Body of pancreas (tissue), 4 donors: ENCODE data around the gene SOHLH1. TPM values are rescaled to one million over a fixed set of nuclear protein-coding genes. Genes with fewer than 3 reads are reported as not detected.

Experiments used
- ATAC-seq: fragments of 150-250 bp; one replicate; pipeline ENCODE4 v1.9.1; 2016
- DNase-seq, 4 donors: peaks; one replicate each; pipeline ENCODE4 v3.0.0-alpha.2; 2019
- H3K27ac ChIP-seq, 4 donors: fragments of 200-600 bp; sonication (generic); 1 replicate in 3 of 4; 2 replicates in 1 of 4; pipeline versions ENCODE4 v1.5.1 to v1.6.1; 2016 to 2019; ENCODE audit warnings: mild to moderate bottlenecking in 1 of 4, mixed read lengths in 1 of 4, moderate library complexity in 1 of 4
- H3K27me3 ChIP-seq, 2 donors: fragments of 200-600 bp; sonication (generic); one replicate each; pipeline ENCODE4 v1.6.0; 2016; ENCODE audit warnings: mild to moderate bottlenecking in 1 of 2
- H3K36me3 ChIP-seq, 2 donors: fragments of 200-600 bp; sonication (generic); replicated peaks in 1 of 2; 2 replicates each; pipeline ENCODE4 v1.5.1; 2016; ENCODE audit warnings: low read depth in 2 of 2; ENCODE audit not compliant: insufficient read depth in 1 of 2
- H3K4me1 ChIP-seq: fragments of 200-600 bp; sonication (generic); one replicate; pipeline ENCODE4 v1.6.0; 2016
- H3K4me3 ChIP-seq, 2 donors: fragments of 200-600 bp; sonication (generic); 1 replicate in 1 of 2; 2 replicates in 1 of 2; pipeline ENCODE4 v1.5.1; 2016 to 2019
- H3K9me3 ChIP-seq, 3 donors: fragments of 200-600 bp; sonication (generic); 1 replicate in 2 of 3; 2 replicates in 1 of 3; pipeline ENCODE4 v1.5.1; 2016
- CTCF ChIP-seq, 7 experiments: fragments of 450-650 bp in 4 of 7; fragments of 200-600 bp in 3 of 7; sonication (generic) in 3 of 7; IDR thresholded peaks; one replicate each; pipeline ENCODE4 v1.5.1; 2016 to 2019; ENCODE audit warnings: antibody characterized with exemption in 7 of 7
- POLR2A ChIP-seq, 3 donors: fragments of 450-650 bp; IDR thresholded peaks; one replicate each; pipeline ENCODE4 v1.6.1; 2016; ENCODE audit warnings: antibody characterized with exemption in 3 of 3, mild to moderate bottlenecking in 2 of 3
- WGBS, 2 donors: methylation state at CpG; one replicate each; pipeline ENCODE4 v1.1.5; 2017; 5-methylcytosine and 5-hydroxymethylcytosine counted together
- intact Hi-C: fragments of 100-400 bp; cut with DNase I; formaldehyde crosslinking; loops from one replicate; pipeline ENCODE4 v1.15.1; 2023
- total RNA-seq, 2 donors: library from RNA; depleted of rRNA; stranded (reverse); fragments of >200 nt; gene quantifications; one replicate each; pipeline ENCODE4 v1.1.0, GENCODE V29; 2016

The SOHLH1 gene
- total RNA-seq, 2 donors from 2014 or later = not detected

- no peak for TF ChIP-seq CTCF (IDR thresholded peaks at IDR 0.05)
- TF ChIP-seq POLR2A (IDR thresholded peaks at IDR 0.05) = no peak
- Histone ChIP-seq H3K4me3 (no peak overlapping the region), H3K27ac (no peak overlapping the region), H3K27me3 (peaks cover 0 to 8% of the 10 kb centered on the region in 2 donors), H3K4me1 (peaks cover 9% of the 10 kb centered on the region), H3K9me3 (no peaks in the 10 kb centered on the region), H3K36me3 (no peaks in the 10 kb centered on the region)
- 51% methylated on average over 16 of the region's 19 CpGs; no CpG with 5 or more reads in 1 of the 2 donors for WGBS, 2 donors
- intact Hi-C loops = no loop called here
- ATAC-seq (no peak), DNase-seq (no peak)
Observed at GRCh38 chr9:135698767-135699166, 514 bp downstream of the SOHLH1 start.

- TF ChIP-seq POLR2A (IDR thresholded peaks at IDR 0.05) (no peak), CTCF (IDR thresholded peaks at IDR 0.05) (no peak)
- H3K4me3 ChIP-seq = no peak overlapping the region
- H3K4me1 ChIP-seq = peaks cover 9% of the 10 kb centered on the region
- no peaks in the 10 kb centered on the region for H3K36me3 ChIP-seq
- no peak for ATAC-seq
- H3K9me3 ChIP-seq = no peaks in the 10 kb centered on the region
- DNase-seq = no peak
- H3K27ac ChIP-seq = no peak overlapping the region
- intact Hi-C loops = no loop called here
- 69% methylated on average over 16 to 18 of the region's 21 CpGs for WGBS, 2 donors
- peaks cover 0 to 3% of the 10 kb centered on the region in 2 donors for H3K27me3 ChIP-seq
Observed at GRCh38 chr9:135698236-135698635, 1.0 kb downstream of the SOHLH1 start.

- no peak for DNase-seq
- Histone ChIP-seq H3K9me3 (no peaks in the 10 kb centered on the region), H3K4me1 (peaks cover 7% of the 10 kb centered on the region), H3K27me3 (peaks cover 0 to 3% of the 10 kb centered on the region in 2 donors), H3K4me3 (no peak overlapping the region), H3K27ac (no peak overlapping the region), H3K36me3 (no peaks in the 10 kb centered on the region)
- no peak for ATAC-seq
- intact Hi-C loops = no loop called here
- TF ChIP-seq POLR2A (IDR thresholded peaks at IDR 0.05) (no peak), CTCF (IDR thresholded peaks at IDR 0.05) (no peak)
- WGBS, 2 donors = 50 to 65% methylated on average over 7 to 15 of the region's 15 CpGs
Observed at GRCh38 chr9:135697226-135697625, 2.1 kb downstream of the SOHLH1 start.

GRCh38 chr9:135696446-135696845 lies 2.8 kb downstream of the SOHLH1 start:
- no peak overlapping the region for H3K27ac ChIP-seq
- intact Hi-C loops = no loop called here
- H3K36me3 ChIP-seq = no peaks in the 10 kb centered on the region
- DNase-seq (no peak), ATAC-seq (no peak)
- TF ChIP-seq POLR2A (IDR thresholded peaks at IDR 0.05) = no peak
- TF ChIP-seq CTCF (IDR thresholded peaks at IDR 0.05) = no peak
- no peaks in the 10 kb centered on the region for H3K4me1 ChIP-seq
- no peak overlapping the region for H3K4me3 ChIP-seq
- no peaks in the 10 kb centered on the region for H3K27me3 ChIP-seq
- no peaks in the 10 kb centered on the region for H3K9me3 ChIP-seq
- 20 to 39% methylated on average over 1 to 11 of the region's 16 CpGs for WGBS, 2 donors

GRCh38 chr9:135695642-135696041 lies 3.6 kb downstream of the SOHLH1 start:
- no peaks in the 10 kb centered on the region for H3K36me3 ChIP-seq
- WGBS, 2 donors = 58 to 64% methylated on average over 12 of the region's 12 CpGs
- no peaks in the 10 kb centered on the region for H3K4me1 ChIP-seq
- H3K27ac ChIP-seq = no peak overlapping the region
- no peaks in the 10 kb centered on the region for H3K9me3 ChIP-seq
- H3K27me3 ChIP-seq = no peaks in the 10 kb centered on the region
- DNase-seq (no peak), ATAC-seq (no peak)
- intact Hi-C loops = no loop called here
- TF ChIP-seq CTCF (IDR thresholded peaks at IDR 0.05) = no peak
- TF ChIP-seq POLR2A (IDR thresholded peaks at IDR 0.05) = no peak
- no peak overlapping the region for H3K4me3 ChIP-seq
